Stimulated activated CD8-positive, alpha-beta memory T cell treated with anti-CD3 and anti-CD28 coated beads, Interleukin-15, amount 100 ng/mL, for 24 hours (primary cell): ENCODE results near the gene ZNF846.
"Not testable (repeated sequence)": the region's sequence is repeated elsewhere in the genome, so short reads cannot be mapped to it uniquely, and the experiment has no call there.

Experiments
- DNase-seq: peaks from one replicate; pipeline ENCODE4 v3.0.0-alpha.2; 2020; ENCODE audit warnings: low read depth

Gene ZNF846

DNA sequence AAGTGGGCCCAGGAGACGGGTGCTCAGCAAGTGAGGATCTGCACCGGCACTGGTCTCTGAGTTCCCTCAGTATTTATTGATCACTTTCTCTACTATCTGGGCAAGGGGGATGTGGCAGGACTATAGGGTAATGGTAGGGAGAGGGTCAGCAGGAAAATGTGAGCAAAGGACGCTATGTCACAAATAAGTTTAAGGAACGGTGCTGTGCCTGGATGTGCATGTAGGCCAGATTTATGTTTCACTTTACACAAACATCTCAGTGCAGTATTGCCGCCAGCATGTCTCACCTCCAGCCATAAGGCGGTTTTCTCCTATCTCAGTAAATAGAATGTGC, 15.6 kb upstream of the ZNF846 start:
- DNase-seq = not testable (repeated sequence)

DNA sequence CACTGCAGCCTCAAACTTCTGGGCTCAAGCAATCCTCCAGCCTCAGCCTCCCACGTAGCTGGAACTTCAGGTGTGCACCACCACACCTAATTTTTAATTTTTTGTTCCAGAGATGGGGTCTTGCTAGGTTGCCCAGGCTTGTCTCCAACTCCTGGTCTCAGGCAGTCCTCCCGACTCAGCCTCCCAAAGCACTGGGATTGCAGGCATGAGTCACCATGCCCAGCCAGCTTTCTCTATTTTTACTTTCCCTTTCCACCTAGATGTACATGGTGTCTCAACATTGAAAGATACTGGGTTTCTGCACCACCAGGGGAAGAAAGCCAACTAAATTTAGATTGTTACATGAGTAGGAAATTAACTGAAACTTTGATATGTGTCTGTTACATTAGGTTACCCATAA, 13.8 kb upstream of the ZNF846 start:
- no peak for DNase-seq

DNA sequence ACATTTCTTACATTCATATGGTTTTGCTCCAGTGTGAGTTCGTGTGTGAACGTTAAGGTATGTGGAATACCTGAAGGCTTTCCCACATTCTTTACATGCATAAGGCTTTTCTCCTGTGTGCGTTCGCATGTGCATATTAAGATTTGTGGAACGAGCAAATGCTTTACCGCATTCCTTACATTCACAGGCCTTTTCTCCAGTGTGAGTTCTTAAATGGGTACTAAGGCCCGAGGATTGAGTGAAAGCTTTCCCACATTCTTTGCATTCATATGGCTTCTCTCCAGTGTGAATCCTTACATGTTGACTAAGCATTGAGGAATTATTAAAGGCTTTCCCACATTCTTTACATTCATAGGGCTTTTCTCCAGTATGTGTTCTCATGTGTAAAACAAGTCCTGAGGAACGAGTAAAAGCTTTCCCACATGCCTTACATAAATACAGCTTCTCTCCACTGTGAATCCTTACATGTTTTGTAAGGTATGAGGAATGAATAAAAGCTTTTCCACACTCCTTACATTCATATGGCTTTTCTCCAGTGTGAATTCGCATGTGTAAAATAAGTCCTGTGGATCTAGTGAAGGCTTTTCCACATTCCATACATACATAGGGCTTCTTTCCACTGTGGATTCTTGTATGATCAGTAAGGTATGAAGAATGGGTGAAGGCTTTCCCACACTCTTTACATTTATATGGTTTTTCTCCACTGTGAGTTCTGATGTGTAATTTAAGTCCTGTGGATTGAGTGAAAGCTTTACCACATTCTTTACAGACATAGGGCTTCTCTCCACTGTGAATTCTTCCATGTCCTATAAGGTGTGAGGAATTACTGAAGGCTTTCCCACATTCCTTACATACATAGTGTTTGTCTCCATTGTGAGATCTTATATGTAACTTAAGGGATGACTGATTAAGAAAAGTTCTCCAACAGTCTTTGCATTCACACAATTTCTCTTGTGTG, 10.7 kb downstream of the ZNF846 start:
- DNase-seq = no peak

DNA sequence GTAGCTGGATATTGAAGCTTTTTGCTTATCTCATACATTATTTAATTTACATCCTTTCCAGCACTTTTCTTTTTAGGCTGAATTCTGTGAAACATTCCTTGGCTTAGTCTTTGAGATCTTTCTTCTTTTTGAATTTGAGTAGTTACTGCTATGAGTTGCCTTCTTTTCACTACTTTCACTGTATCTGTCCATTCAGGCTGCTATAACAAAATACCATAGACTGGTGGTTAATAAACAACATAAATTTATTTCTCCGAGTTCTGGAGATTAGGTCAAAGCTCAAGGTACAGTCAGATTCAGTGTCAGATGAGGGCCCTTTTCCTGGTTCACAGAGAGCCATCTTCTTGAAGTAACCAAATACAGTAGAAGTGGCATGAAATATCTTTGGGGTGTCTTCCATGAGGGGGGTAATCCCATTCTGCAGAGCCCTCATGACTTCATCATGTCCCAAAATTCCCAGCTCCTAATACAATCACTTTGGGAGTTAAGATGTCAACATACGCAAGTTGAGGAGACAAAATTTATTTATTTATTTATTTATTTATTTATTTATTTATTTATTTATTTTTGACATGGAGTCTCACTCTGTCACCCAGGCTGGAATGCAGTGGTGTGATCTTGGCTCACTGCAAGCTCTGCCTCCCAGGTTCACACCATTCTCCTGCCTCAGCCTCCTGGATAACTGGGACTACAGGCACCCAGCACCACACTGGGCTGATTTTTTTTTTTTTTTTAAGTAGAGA, 15.7 kb downstream of the ZNF846 start:
- no peak for DNase-seq

DNA sequence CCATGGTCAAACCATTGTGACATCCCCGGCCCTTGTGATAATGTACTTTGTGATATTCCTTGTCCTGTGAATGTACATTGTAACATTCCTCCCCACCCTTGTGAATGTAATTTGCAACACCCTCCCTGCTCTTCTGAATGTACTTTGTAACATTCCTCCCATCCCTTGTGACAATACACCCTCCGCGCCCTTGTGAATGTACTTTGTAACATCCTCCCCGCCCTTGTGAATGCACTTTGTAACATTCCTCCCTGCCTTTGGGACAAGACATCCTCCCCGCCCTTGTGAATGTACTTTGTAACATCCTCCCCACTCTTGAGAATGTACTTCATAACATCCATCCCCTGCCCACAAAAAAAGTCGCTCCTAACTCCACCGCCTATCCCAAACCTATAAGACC, 17.1 kb downstream of the ZNF846 start:
- DNase-seq = no peak

GRCh38 chr19:9741476-9742171, 26.9 kb downstream of the ZNF846 start:
- DNase-seq = no peak

GRCh38 chr19:9735986-9736385, 32.6 kb downstream of the ZNF846 start:
- no peak for DNase-seq

DNA sequence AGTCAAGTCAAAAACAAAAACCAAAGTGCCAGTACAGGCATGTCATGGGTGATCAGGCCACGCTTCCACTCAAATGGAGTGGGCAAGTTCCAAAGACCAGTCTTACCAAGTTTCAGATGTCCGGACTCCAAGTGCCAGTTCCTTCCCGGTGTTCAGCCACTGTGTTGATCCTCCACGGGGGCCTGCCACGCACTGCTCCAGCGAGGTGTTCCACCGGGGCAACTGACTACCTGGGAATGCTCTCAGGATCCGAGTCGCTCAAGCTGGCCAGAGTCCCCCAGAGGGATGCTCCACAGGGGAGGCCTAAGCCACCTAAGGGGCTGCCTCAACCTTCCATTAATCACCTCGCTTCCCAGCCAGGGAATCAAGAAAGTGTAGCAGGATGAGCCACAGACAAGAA, 38.5 kb downstream of the ZNF846 start:
- not testable (repeated sequence) for DNase-seq

DNA sequence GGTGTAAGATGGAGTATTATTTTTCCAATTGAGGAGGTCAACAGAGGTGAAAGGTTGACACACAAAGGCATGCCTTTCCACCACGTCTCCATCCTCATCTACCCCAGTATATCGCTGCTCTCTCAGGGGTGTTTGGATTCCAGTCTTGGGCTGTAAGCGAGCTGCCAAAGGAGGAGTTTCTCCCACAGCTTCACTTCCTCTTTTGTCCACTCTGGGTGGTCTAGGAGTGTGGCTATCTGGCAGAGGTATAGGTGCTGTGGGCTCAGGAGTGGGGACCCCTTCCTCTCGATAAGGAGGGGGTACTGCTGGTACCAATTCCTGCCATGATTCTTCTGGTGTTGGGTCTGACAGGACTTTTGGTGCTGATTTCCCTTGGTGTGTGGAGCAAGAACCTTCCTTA, 39.4 kb downstream of the ZNF846 start:
- DNase-seq = no peak

DNA sequence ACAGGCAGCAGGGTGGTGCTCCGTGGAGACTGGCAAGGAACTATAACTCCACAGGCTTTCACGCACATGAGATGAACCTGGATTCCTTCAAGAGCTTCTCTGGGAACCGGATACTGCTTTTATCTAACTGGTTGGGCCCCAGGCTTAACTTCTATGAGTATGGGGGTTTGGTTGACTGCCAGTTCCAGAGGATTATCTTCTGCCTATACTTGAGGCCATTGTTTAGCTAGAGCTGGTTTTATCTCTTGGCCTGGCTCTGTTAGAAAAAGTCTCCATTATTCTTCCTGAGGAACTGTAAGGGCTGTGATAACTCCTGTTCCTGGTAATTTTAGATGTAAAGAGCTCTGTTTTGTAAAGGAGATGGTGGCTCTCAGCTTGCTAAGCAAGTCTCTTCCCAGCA, 40.9 kb downstream of the ZNF846 start:
- DNase-seq = no peak

DNA sequence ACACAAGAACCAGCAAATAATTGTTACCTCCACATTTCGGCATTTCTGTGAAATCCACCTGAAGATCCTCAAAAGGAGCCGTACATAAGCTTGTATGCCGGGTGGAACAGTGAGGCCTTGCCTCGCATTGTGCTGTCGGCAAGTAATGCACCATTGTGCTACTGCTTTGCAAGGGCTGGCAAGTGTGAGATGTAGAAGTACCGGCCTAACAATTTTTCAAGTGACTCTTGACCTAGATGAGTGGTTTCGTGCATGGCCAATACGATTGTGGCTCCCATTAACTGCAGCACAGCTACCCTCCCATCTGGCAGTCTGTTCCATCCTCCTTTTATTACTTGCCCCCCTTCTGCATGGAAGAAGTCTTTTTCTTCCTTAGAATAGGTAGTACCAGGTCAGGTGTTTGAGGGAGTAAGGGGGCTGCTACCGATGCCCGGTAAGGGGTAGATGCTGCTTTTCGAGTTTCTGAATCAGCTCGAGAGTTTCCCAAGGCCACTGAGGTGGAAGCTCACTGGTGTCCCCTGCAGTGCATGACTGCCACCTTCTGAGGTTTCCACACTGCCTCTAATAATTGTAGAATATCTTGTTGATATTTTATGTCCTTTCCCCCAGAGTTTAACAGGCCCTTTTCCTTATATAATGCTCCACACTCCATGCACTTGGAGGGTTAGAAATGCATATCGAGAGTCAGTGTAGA, 42.9 kb downstream of the ZNF846 start:
- DNase-seq = not testable (repeated sequence)

GRCh38 chr19:9724157-9724556, 44.4 kb downstream of the ZNF846 start:
- no peak for DNase-seq

GRCh38 chr19:9721861-9722260, 46.7 kb downstream of the ZNF846 start:
- no peak for DNase-seq

DNA sequence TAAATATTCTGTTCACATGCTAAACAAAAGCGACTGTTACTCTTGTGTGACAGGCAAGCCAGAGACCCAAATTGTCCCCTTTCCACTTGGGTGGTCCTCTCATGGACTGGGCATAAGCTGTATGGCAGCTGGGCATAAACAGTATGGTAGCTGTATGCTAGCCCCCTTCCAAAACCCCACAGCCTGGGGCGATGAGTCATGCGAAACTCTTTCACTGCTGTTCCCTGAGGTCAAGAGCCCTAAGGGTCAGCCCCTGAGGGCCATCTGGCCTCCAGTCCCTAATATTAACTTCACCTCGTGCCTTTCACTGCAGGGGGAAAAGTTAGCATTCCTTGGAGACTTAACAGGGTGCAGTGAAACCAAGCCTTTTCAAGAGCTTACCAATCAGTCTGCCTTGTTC, 48.0 kb downstream of the ZNF846 start:
- no peak for DNase-seq

DNA sequence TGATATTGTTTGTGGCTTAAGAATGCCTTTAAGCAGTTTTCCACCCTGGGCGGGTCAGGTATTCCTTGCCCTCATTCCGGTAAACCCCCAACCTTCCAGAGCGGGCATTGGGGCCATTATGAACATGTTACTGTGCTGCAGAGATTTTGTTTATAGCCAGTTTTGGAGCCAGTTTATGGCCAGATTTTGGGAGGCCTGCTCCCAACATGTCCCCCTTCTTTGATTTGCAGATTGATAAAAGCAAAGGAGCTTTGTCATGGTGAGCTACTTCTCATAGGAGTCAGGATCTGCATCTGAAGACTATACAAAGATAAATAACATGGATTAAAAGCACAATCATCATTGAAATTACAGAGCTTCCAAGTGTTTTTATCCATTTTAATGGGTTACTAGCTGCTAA, 56.7 kb downstream of the ZNF846 start:
- no peak for DNase-seq

DNA sequence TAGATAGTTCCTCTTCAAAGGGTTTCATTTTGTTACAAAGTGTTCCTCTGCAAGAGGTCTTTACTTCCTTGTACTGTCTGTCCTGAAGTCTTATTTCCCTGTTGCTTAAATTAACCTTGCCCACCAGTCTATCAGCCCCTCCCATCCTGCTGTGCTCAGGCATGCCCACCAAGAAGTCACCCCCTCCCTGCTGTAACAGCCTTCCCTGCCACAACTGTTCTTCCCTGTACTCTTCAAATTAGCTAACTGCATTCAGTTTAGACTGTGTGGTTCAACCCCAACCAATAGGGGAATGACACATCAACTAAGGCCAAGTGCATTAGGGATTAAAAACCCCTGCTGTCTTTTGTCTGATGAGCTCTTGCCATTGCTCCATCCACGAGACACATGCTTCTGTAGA, 59.2 kb downstream of the ZNF846 start:
- no peak for DNase-seq

GRCh38 chr19:9705836-9706235, 62.7 kb downstream of the ZNF846 start:
- DNase-seq = no peak

DNA sequence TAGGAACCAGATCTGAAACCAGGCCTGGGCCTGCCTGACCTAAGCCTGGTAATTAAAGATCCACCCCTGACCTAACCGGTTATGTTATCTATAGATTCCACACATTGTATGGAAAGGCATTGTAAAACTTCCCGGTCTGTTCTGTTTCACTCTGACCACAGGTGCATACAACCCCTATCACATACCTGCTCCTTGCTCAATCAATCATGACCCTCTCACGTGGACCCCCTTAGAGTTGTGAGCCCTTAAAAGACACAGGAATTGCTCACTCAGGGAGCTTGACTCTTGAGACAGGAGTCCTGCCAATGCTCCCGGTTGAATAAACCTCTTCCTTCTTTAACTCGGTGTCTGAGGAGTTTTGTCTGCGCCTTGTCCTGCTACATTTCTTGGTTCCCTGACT, 66.4 kb downstream of the ZNF846 start:
- DNase-seq = no peak
